Measurements from ENCODE around the gene ACBD4.
"Not testable (repeated sequence)": the region's sequence is repeated elsewhere in the genome, so short reads cannot be mapped to it uniquely, and the experiment has no call there.

ACBD4 gene

GRCh38 chr17:45121055-45121454 is 14.4 kb upstream of the ACBD4 start:
- no peak overlapping the region for H3K27ac ChIP-seq
- TF ChIP-seq CTCF (conservative IDR thresholded peaks at IDR 0.05) = no peak

- no peak overlapping the region for H3K27ac ChIP-seq
- TF ChIP-seq CTCF (conservative IDR thresholded peaks at IDR 0.05) = no peak
Measured at GRCh38 chr17:45123076-45123770, 12.3 kb upstream of the ACBD4 start.

- H3K27ac ChIP-seq = no peak overlapping the region
- TF ChIP-seq CTCF (conservative IDR thresholded peaks at IDR 0.05) = no peak
Measured at GRCh38 chr17:45123930-45124796, 11.3 kb upstream of the ACBD4 start.

GRCh38 chr17:45124797-45125122 is 10.7 kb upstream of the ACBD4 start:
- not testable (repeated sequence) for H3K27ac ChIP-seq

- H3K27ac ChIP-seq = no peak overlapping the region
- TF ChIP-seq CTCF (conservative IDR thresholded peaks at IDR 0.05) = no peak
Measured at GRCh38 chr17:45125509-45125908, 10.0 kb upstream of the ACBD4 start.

- TF ChIP-seq CTCF (conservative IDR thresholded peaks at IDR 0.05) = no peak
- no peak overlapping the region for H3K27ac ChIP-seq
Measured at GRCh38 chr17:45127207-45127547, 8.3 kb upstream of the ACBD4 start.

- TF ChIP-seq CTCF (conservative IDR thresholded peaks at IDR 0.05) = no peak
- H3K27ac ChIP-seq = no peak overlapping the region
Measured at GRCh38 chr17:45127548-45128300, 7.8 kb upstream of the ACBD4 start.

Measured in VCaP (cell line).